Keratinocyte (primary cell): Measurements from ENCODE around the gene GTF2H4. TPM values are rescaled to one million over a fixed set of nuclear protein-coding genes. Genes with fewer than 3 reads are reported as not detected.

ENCODE experiments used
- DNase-seq: peaks from one replicate; pipeline ENCODE4 v3.0.0-alpha.2; 2011; ENCODE audit warnings: low read depth, missing footprints, low spot score
- FAIRE-seq: peaks from 2 replicates; lab custom pipeline; 2011; peaks lifted over from hg19 to GRCh38; lab: Jason Lieb, UNC
- H2AFZ ChIP-seq: 2 replicates; pipeline ENCODE4 v1.6.0; 2012; ENCODE audit warnings: low read length, control low read depth, inconsistent platforms; ENCODE audit not compliant: control insufficient read depth
- H3K27ac ChIP-seq: 2 replicates; pipeline ENCODE4 v1.5.1; 2011; ENCODE audit warnings: low read length; ENCODE audit not compliant: control insufficient read depth, insufficient read depth
- H3K27me3 ChIP-seq: 3 replicates; pipeline ENCODE4 v1.6.0; 2011; ENCODE audit warnings: low read length; ENCODE audit not compliant: control insufficient read depth, insufficient read depth; ENCODE audit errors: extremely low read depth
- H3K36me3 ChIP-seq, 2 experiments: 2 replicates in 1 of 2; 3 replicates in 1 of 2; pipeline ENCODE4 v1.5.1; 2011; ENCODE audit warnings: low read length in 2 of 2, mild to moderate bottlenecking in 1 of 2; ENCODE audit not compliant: control insufficient read depth in 2 of 2, insufficient read depth in 2 of 2; ENCODE audit errors: extremely low read depth in 1 of 2
- H3K4me1 ChIP-seq: 3 replicates; pipeline ENCODE4 v1.5.1; 2011; ENCODE audit warnings: low read length; ENCODE audit not compliant: control insufficient read depth, insufficient read depth; ENCODE audit errors: extremely low read depth
- H3K4me2 ChIP-seq: 3 replicates; pipeline ENCODE4 v1.6.0; 2011; ENCODE audit warnings: low read depth, low read length; ENCODE audit not compliant: control insufficient read depth, insufficient read depth; ENCODE audit errors: extremely low read depth
- H3K4me3 ChIP-seq, 3 experiments: fragments of 200-600 bp in 1 of 3; sonication (generic) in 1 of 3; 2 replicates in 2 of 3; 3 replicates in 1 of 3; pipeline ENCODE4 v1.5.1; 2011 to 2016; ENCODE audit warnings: low read length in 3 of 3, mild to moderate bottlenecking in 3 of 3, control low read depth in 2 of 3, inconsistent platforms in 1 of 3, low read depth in 1 of 3, mixed read lengths in 1 of 3, mixed run types in 1 of 3, moderate library complexity in 1 of 3; ENCODE audit not compliant: control insufficient read depth in 2 of 3, insufficient read depth in 2 of 3; ENCODE audit errors: extremely low read depth in 1 of 3
- H3K79me2 ChIP-seq: 2 replicates; pipeline ENCODE4 v1.6.0; 2012; ENCODE audit warnings: low read length; ENCODE audit not compliant: control insufficient read depth, insufficient read depth
- H3K9ac ChIP-seq: 3 replicates; pipeline ENCODE4 v1.6.0; 2011; ENCODE audit warnings: low read length; ENCODE audit not compliant: control insufficient read depth, insufficient read depth; ENCODE audit errors: extremely low read depth
- H3K9me1 ChIP-seq: 3 replicates; pipeline ENCODE4 v1.6.0; 2011; ENCODE audit warnings: low read length; ENCODE audit not compliant: control insufficient read depth, insufficient read depth; ENCODE audit errors: extremely low read depth
- H3K9me3 ChIP-seq: 2 replicates; pipeline ENCODE4 v1.5.1; 2012; ENCODE audit warnings: low read depth, low read length; ENCODE audit not compliant: control insufficient read depth
- H4K20me1 ChIP-seq: 3 replicates; pipeline ENCODE4 v1.6.0; 2011; ENCODE audit warnings: low read length; ENCODE audit not compliant: control insufficient read depth, insufficient read depth; ENCODE audit errors: extremely low read depth
- CTCF ChIP-seq, 3 experiments: IDR thresholded peaks in 1 of 3; conservative IDR thresholded peaks in 1 of 3; optimal IDR thresholded peaks in 1 of 3; 2 replicates in 2 of 3; 3 replicates in 1 of 3; pipeline versions ENCODE3 to v1.5.1; 2011; ENCODE audit warnings: low read length in 3 of 3, mild to moderate bottlenecking in 3 of 3, moderate library complexity in 2 of 3, control low read depth in 1 of 3, inconsistent platforms in 1 of 3; ENCODE audit not compliant: insufficient read depth in 2 of 3; ENCODE audit errors: extremely low read depth in 1 of 3
- EZH2 ChIP-seq: IDR thresholded peaks from one replicate; pipeline ENCODE4 v1.6.1; 2012; ENCODE audit warnings: inconsistent platforms, mild to moderate bottlenecking, low read length, moderate library complexity
- dilution Hi-C: fragments of 300-500 bp; cut with MboI; formaldehyde crosslinking; loops from one replicate; pipeline ENCODE4 v1.7.0; 2020; ENCODE audit warnings: low sequenced_read_pairs; ENCODE audit not compliant: extremely low pct_ligation_motif_present
- polyA plus RNA-seq, 5 experiments: library from polyadenylated mRNA; depleted of rRNA in 3 of 5; stranded (reverse) in 3 of 5; stranded (forward) in 1 of 5; unstranded in 1 of 5; fragments of >200 nt; gene quantifications; 1 replicate in 1 of 5; 2 replicates in 3 of 5; 3 replicates in 1 of 5; pipeline versions ENCODE4 v1.2.1 to v1.2.3, GENCODE V29; 2011 to 2012; ENCODE audit warnings: missing spikeins in 2 of 5, low read depth in 1 of 5, low replicate concordance in 1 of 5

Gene GTF2H4
- polyA plus RNA-seq, 1 donor (not counting 4 experiments of a cell fraction or from before 2014, with no cell fraction given) = 38.7 TPM

DNA sequence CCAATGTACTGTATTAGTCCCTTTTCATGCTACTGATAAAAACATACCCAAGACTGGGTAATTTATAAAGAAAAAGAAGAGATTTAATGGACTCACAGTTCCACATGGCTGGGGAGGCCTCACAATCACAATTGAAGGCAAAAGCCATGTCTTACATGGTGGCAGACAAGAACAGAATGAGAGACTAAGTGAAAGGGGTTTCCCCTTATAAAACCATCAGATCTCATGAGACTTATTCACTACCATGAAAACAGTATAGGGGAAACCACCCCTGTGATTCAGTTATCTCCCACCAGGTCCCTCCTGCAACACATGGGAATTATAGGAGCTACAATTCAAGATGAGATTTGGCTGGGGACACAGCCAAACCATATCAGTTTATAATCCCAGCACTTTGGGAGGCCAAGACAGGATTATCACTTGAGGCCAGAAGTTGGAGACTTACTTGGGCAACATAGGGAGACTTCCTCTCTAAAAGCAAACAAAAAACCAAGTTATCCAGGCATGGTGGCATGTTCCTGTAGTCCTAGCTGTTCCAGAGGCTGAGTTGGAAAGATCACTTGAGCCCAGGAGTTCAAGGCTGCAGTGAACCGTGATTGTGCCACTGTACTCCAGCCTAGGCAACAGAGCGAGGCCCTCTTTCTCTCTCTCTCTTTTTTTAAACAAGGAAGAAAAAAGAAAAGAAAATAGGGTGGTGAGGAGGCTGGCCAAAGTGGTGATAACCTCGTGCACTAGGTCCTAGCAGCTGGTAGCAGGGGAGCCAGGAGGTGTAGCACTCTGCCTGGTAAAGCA, 46.6 kb upstream of the GTF2H4 start:
- Histone ChIP-seq H3K4me1 (no peaks in the 10 kb centered on the region), H3K4me3 (no peak overlapping the region), H3K9me1 (no peaks in the 10 kb centered on the region), H3K79me2 (no peaks in the 10 kb centered on the region), H2AFZ (no peak overlapping the region), H3K27me3 (no peaks in the 10 kb centered on the region), H3K27ac (no peak overlapping the region), H3K36me3 (no peaks in the 10 kb centered on the region), H3K9ac (no peak overlapping the region), H3K4me2 (no peak overlapping the region), H4K20me1 (no peaks in the 10 kb centered on the region), H3K9me3 (no peaks in the 10 kb centered on the region)
- DNase-seq = no peak
- dilution Hi-C loops = no loop called here
- TF ChIP-seq EZH2 (no peak), CTCF (optimal IDR thresholded peaks at IDR 0.05 in 1 of 3, IDR thresholded peaks at IDR 0.05 in 1 of 3, conservative IDR thresholded peaks at IDR 0.05 in 1 of 3; ENCODE audit: extremely low read depth in 1 of 3, insufficient read depth in 2 of 3, low read length in 3 of 3) (no peak)
- no peak for FAIRE-seq

GRCh38 chr6:30862156-30862875, 45.7 kb upstream of the GTF2H4 start:
- H3K36me3 ChIP-seq = no peaks in the 10 kb centered on the region
- no peak overlapping the region for H3K27ac ChIP-seq
- no peaks in the 10 kb centered on the region for H3K9me1 ChIP-seq
- DNase-seq = no peak
- no peak overlapping the region for H3K4me3 ChIP-seq
- H3K27me3 ChIP-seq = no peaks in the 10 kb centered on the region
- no peaks in the 10 kb centered on the region for H3K9me3 ChIP-seq
- dilution Hi-C loops = no loop called here
- TF ChIP-seq CTCF (optimal IDR thresholded peaks at IDR 0.05 in 1 of 3, IDR thresholded peaks at IDR 0.05 in 1 of 3, conservative IDR thresholded peaks at IDR 0.05 in 1 of 3; ENCODE audit: extremely low read depth in 1 of 3, insufficient read depth in 2 of 3, low read length in 3 of 3) = no peak
- no peak for TF ChIP-seq EZH2
- no peaks in the 10 kb centered on the region for H3K4me1 ChIP-seq
- no peak overlapping the region for H3K4me2 ChIP-seq
- H3K79me2 ChIP-seq = no peaks in the 10 kb centered on the region
- no peak for FAIRE-seq
- no peak overlapping the region for H2AFZ ChIP-seq
- no peak overlapping the region for H3K9ac ChIP-seq
- no peaks in the 10 kb centered on the region for H4K20me1 ChIP-seq
